Measurements from ENCODE around the gene EXTL1.

The EXTL1 gene

GRCh38 chr1:26023009-26023408 lies 1.4 kb downstream of the EXTL1 start:
- DNase-seq (ENCODE audit: low spot score): no peak

GRCh38 chr1:26023826-26024225 lies 2.3 kb downstream of the EXTL1 start:
- DNase-seq (ENCODE audit: low spot score): no peak

- no peak for DNase-seq (ENCODE audit: low spot score)
Measured at GRCh38 chr1:26025060-26025459, 3.5 kb downstream of the EXTL1 start.

GRCh38 chr1:26025517-26025916 lies 3.9 kb downstream of the EXTL1 start:
- DNase-seq (ENCODE audit: low spot score): no peak

- DNase-seq (ENCODE audit: low spot score): no peak
Measured at GRCh38 chr1:26027716-26028489, 6.3 kb downstream of the EXTL1 start.

GRCh38 chr1:26028490-26028980 lies 7.0 kb downstream of the EXTL1 start:
- no peak for DNase-seq (ENCODE audit: low spot score)

GRCh38 chr1:26029054-26029863 lies 7.7 kb downstream of the EXTL1 start:
- no peak for DNase-seq (ENCODE audit: low spot score)

GRCh38 chr1:26029864-26030481 lies 8.4 kb downstream of the EXTL1 start:
- no peak for DNase-seq (ENCODE audit: low spot score)

- DNase-seq (ENCODE audit: low spot score): no peak
Measured at GRCh38 chr1:26031196-26031595, 9.6 kb downstream of the EXTL1 start.

- no peak for DNase-seq (ENCODE audit: low spot score)
Measured at GRCh38 chr1:26031611-26032220, 10.1 kb downstream of the EXTL1 start.

- no peak for DNase-seq (ENCODE audit: low spot score)
Measured at GRCh38 chr1:26032656-26033357, 11.2 kb downstream of the EXTL1 start.

GRCh38 chr1:26034504-26035202 lies 13.1 kb downstream of the EXTL1 start:
- DNase-seq (ENCODE audit: low spot score): no peak

GRCh38 chr1:26035203-26035958 lies 13.8 kb downstream of the EXTL1 start:
- DNase-seq (ENCODE audit: low spot score): peak; percentile 92

GRCh38 chr1:26035959-26036755 lies 14.6 kb downstream of the EXTL1 start:
- peak; percentile 82 for DNase-seq (ENCODE audit: low spot score)

GRCh38 chr1:26036756-26037281 lies 15.2 kb downstream of the EXTL1 start:
- DNase-seq (ENCODE audit: low spot score): no peak

- no peak for DNase-seq (ENCODE audit: low spot score)
Measured at GRCh38 chr1:26037904-26038303, 16.3 kb downstream of the EXTL1 start.

- DNase-seq (ENCODE audit: low spot score): no peak
Measured at GRCh38 chr1:26038477-26038876, 16.9 kb downstream of the EXTL1 start.

GRCh38 chr1:26038904-26039303 lies 17.3 kb downstream of the EXTL1 start:
- DNase-seq (ENCODE audit: low spot score): no peak

GRCh38 chr1:26041401-26041800 lies 19.8 kb downstream of the EXTL1 start:
- no peak for DNase-seq (ENCODE audit: low spot score)

Data from LoVo (cell line).